ENCODE measurements around the gene SYTL1. TPM values are rescaled to one million over a fixed set of nuclear protein-coding genes. Genes with fewer than 3 reads are reported as not detected.

Gene SYTL1
- total RNA-seq, 1 donor: 44.3 TPM

DNA sequence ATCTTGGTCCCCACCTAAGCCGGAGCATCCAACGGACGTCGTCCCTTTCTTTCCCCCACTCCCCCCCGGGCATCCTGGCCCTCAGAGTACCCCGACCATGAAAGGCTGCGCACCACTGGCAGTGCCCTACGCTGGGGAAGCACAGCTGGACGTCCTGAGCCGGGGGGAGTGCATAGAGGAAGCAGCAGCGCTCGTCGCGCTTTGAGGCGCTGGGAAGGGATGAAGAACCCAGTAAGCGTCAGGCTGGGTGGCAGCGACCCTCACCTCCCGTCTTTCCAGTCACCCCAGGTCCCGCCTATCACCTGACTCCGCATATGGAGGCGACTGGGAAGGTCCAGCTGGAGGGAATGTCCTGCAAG, 19.2 kb downstream of the SYTL1 start:
- Histone ChIP-seq H3K9me3 (ENCODE audit: low read depth, low read length) (no peaks in the 10 kb centered on the region), H3K4me3 (ENCODE audit: low read length) (no peak overlapping the region), H3K4me1 (ENCODE audit: insufficient read depth, low read length) (peaks cover 51% of the 10 kb centered on the region), H3K27me3 (ENCODE audit: insufficient read depth, low read length) (no peaks in the 10 kb centered on the region)

DNA sequence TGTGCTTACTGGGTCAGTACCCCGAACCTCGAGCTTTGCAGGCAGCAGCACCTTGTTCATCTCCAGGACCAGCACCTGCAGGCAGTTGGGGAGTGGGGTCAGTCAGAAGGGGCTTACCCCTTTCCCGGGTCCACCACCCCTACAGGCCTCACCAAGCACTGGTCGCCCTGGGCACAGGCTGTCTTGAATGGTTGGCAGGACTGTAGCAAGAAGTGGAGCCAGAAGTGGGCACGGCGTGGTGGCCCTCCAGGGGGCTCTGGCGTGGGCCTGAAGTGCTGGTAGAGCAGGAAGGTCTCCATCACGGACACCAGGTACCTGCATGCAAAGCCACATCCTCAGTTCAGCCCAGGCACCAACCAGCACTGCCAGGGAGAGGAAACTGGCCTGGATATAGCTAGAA, 19.7 kb downstream of the SYTL1 start:
- Histone ChIP-seq H3K4me1 (ENCODE audit: insufficient read depth, low read length) (peaks cover 49% of the 10 kb centered on the region), H3K4me3 (ENCODE audit: low read length) (no peak overlapping the region)

DNA sequence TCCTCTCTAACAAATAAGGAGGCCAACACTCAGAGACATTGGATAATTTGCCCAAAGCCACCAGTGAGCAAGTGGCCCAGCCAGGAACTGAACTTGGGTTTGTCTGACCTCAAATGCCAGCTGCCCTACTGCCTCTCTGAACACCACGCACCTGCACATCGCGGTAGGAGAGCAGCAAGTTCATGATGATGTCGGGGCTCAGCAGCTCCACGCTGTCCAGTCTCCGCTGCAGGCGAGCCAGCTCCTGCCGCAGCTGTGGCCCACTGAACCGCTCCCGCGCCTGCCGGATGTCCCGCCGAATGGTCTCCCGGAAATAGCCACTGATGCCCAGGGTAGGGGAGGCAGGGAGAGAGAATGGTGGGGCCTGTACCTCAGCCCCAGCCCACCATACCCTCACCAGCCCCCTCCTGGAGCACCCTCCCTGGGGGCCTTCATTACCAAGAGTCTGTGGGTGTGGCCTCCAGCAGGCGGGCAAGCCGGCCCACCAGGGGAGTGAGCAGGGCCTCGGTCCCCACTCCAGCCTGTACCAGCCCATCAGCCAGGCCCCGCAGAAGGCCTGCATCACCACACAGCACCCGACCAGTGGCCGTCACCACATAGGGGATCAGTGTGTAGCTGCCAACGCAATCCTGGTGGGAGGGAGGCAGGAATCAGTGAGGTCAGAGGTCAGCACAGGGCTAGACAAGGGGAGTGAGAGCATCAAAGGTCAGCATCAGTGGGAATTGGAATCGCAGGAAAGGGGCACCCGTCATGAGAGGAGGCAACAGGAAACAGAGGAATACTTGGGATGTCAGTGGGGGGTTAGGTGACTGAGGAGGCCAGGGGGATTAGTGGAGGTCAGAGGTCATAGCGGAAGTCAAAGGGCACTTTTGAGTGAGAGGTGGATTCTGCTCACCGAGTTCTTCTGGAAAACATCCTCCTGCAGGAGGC, 22.2 kb downstream of the SYTL1 start:
- Histone ChIP-seq H3K27me3 (ENCODE audit: insufficient read depth, low read length) (no peaks in the 10 kb centered on the region), H3K4me1 (ENCODE audit: insufficient read depth, low read length) (peaks cover 58% of the 10 kb centered on the region), H3K4me3 (ENCODE audit: low read length) (no peak overlapping the region)

More for the DNA sequence above, 19.7 kb downstream of the SYTL1 start:
- H3K9me3 ChIP-seq (ENCODE audit: low read depth, low read length): no peaks in the 10 kb centered on the region
- H3K27me3 ChIP-seq (ENCODE audit: insufficient read depth, low read length): no peaks in the 10 kb centered on the region

DNA sequence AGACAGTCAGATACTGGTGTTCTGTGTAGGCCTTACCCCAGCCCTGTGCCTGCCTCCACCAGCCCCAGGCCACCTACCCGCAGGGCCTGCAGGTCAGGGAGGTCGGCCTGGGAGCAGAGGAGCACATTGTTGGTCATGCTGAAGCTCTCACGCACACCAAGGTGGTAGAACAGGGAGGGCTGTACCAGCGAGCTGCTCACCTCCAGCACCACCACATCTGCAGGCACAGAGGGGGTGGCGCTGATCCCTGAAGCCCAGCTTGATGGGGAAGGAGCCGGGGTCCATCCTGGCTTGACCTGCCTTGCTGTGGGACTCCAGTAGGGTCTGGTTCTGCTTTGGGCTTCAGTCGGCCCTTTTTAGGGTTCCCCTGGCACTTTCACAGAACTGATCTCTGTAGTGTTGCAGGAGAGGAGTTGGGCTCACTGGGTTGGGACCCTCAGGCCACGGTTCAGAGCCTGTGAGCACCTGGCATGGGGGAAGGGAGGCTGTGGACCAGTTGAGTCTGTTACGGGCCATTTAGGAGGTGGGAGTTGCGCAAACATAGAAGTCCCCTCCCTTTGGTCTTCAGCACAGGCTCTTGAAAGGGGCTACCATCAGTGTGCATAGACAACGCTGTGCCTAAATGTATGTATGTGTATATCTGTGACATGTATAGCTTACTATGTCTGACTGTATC, 23.0 kb downstream of the SYTL1 start:
- H3K9me3 ChIP-seq (ENCODE audit: low read depth, low read length): no peaks in the 10 kb centered on the region
- no peaks in the 10 kb centered on the region for H3K27me3 ChIP-seq (ENCODE audit: insufficient read depth, low read length)
- H3K4me3 ChIP-seq (ENCODE audit: low read length): no peak overlapping the region
- H3K4me1 ChIP-seq (ENCODE audit: insufficient read depth, low read length): peaks cover 60% of the 10 kb centered on the region

More for the DNA sequence above, 22.2 kb downstream of the SYTL1 start:
- H3K9me3 ChIP-seq (ENCODE audit: low read depth, low read length): no peaks in the 10 kb centered on the region

DNA sequence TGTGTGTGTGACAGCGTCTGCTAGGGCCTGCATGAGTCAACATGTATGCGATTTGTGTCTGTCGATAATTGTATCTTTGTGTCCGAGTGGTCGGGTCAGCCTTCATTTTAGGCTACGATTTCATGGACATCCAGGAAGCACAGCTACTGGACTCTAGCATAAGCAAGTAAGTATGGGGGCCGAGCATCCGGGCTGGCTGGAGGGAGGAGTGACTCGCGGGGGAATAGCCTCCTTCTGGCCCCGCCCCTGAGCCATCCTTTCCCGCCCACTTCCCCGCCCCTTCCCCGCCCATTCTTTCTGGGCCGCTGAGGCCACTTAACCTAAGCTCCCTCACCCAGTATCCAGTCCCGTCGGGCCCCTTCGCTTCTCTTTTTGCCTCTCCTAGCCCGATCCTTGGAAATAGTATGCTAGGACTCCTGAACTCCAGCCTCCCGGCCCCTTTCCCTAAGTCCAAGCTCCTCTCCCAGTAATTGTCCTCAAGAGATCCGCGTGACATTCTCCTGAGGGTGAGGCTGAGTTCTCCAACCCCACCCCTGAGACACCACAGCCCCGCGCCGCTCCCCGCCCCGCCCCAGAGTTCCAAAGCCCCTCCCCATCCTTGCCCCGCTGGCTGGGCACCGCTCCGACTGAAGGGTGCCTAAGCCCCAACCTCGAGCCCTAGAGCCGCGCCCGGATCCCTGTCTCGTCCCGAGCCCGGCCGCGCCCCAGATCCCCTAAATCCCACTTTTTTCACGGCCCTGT, 23.7 kb downstream of the SYTL1 start:
- H3K4me1 ChIP-seq (ENCODE audit: insufficient read depth, low read length): peaks cover 63% of the 10 kb centered on the region
- no peaks in the 10 kb centered on the region for H3K27me3 ChIP-seq (ENCODE audit: insufficient read depth, low read length)
- H3K4me3 ChIP-seq (ENCODE audit: low read length): peak overlapping the region; percentile 38
- H3K9me3 ChIP-seq (ENCODE audit: low read depth, low read length): no peaks in the 10 kb centered on the region

DNA sequence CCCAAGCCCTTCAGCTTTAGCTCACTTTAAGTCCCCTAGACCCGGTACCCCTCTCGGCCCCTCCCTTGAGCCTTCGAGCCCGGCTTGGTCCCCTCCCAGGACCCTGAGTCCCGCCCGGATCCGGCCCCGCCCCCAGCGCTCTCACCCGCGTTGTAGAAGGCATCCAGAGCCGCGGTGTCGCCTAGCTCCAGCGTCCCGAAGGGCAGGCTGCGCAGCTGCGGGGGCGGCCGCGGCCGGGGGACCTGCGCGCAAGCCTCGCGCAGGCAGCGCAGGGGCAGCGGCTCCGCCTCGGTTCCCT, 24.2 kb downstream of the SYTL1 start:
- Histone ChIP-seq H3K27me3 (ENCODE audit: insufficient read depth, low read length) (no peaks in the 10 kb centered on the region), H3K9me3 (ENCODE audit: low read depth, low read length) (no peaks in the 10 kb centered on the region), H3K4me3 (ENCODE audit: low read length) (peak overlapping the region; percentile 38), H3K4me1 (ENCODE audit: insufficient read depth, low read length) (peaks cover 61% of the 10 kb centered on the region)

DNA sequence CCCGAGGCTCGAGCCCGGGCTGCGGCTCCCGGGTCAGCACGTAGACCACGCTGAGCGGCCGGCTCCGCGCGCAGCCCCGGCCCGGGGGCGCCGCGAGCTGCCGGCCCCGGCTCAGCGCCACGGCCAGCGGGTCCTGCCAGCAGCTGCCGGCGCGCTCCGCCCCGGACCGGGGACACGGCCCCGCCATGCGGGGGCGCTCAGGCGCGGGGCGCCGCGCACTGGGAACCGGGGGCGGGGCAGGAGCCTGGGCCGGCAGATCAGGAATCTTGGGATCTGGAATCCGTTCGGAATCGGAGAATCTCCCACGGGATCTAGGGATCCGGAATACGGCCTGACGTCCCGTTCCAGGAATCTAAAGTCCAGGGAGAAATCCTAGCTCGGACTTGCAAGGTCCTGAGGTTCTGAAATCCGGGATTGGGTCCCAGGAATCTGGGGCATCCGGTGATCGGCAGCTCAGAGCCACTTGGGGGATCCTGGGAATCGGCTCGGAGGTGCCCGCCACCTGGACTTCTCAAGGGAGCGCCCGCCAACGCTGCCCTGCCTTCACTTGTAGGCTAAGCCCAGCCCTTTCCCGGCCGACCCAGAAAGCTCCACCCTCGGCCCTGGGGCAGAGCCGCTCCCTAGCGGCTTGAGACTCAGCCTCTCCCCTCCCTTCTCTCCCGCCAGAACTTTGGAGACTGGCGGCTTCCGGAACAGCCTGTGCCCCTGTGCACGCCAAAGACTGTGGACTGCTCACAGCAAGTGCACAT, 24.8 kb downstream of the SYTL1 start, which contains the start of gene MAP3K6:
MAP3K6 (minus strand) TSS at position 551 of the 749 bp plus-strand sequence; CDS start at position 187, 364 bp downstream.
- Histone ChIP-seq H3K4me1 (ENCODE audit: insufficient read depth, low read length) (peaks cover 61% of the 10 kb centered on the region), H3K4me3 (ENCODE audit: low read length) (peak within 1 kb of the TSS; percentile 38), H3K27me3 (ENCODE audit: insufficient read depth, low read length) (no peaks in the 10 kb centered on the region), H3K9me3 (ENCODE audit: low read depth, low read length) (no peaks in the 10 kb centered on the region)

DNA sequence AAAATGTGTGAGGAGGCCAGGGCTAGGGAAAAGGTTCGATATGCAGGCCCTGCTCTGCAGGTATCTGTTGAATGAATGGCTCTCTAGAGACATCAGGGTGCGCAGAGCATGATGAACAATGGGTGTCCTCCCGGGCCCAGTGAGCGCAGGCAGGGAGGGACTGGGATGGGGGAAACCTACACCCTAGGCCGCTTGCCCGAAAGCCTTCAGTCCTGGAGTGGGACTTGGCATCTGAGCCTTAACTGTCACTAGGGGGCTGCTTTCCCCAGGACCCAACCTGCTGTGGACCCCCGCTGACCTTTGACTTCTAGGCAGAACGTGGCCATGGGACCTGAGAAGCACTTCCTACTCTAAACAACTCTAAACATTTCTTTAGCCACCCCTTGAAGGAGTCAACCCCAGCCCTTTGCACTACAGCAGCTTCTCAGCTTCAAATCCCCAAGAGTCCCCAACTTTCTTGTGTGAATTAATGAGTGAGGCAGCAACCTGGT, 25.4 kb downstream of the SYTL1 start:
- H3K4me3 ChIP-seq (ENCODE audit: low read length): no peak overlapping the region
- H3K9me3 ChIP-seq (ENCODE audit: low read depth, low read length): no peaks in the 10 kb centered on the region
- H3K4me1 ChIP-seq (ENCODE audit: insufficient read depth, low read length): peaks cover 61% of the 10 kb centered on the region
- no peaks in the 10 kb centered on the region for H3K27me3 ChIP-seq (ENCODE audit: insufficient read depth, low read length)

DNA sequence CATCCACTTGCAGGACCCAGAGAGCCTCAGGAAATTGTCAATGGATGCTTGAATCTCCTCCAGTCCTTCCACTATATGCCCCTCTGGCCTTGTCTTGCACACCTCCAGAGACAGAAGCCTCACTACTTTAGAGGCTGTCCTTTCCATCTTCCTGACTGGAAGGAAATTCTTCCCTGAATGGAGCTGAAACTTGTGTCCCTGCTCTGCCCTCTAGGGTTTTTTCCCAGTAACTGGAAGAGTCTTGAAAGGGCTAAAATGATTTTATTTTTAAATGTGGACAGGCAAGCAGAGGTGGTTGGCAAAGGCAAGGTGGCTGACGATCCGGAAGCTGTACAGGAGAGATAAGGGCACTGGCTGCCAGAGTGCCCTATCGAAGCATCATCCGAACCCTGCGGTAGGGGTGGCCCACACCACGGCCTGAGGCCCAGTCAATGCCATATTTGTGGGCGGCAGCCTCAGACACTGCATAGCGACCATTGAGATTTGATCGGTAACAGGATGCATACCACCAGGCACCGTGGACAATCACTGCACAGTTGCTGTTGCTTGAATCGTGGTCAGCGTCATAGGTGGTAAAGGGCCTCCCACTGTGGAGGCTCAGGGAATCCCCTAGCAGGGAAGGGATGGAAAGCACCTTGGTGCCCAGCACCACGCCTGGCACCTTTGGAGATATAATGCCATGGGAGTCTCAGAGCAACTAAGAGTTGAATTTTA, 27.2 kb downstream of the SYTL1 start:
- H3K4me3 ChIP-seq (ENCODE audit: low read length): no peak overlapping the region
- no peaks in the 10 kb centered on the region for H3K27me3 ChIP-seq (ENCODE audit: insufficient read depth, low read length)
- no peaks in the 10 kb centered on the region for H3K9me3 ChIP-seq (ENCODE audit: low read depth, low read length)
- peaks cover 61% of the 10 kb centered on the region for H3K4me1 ChIP-seq (ENCODE audit: insufficient read depth, low read length)

DNA sequence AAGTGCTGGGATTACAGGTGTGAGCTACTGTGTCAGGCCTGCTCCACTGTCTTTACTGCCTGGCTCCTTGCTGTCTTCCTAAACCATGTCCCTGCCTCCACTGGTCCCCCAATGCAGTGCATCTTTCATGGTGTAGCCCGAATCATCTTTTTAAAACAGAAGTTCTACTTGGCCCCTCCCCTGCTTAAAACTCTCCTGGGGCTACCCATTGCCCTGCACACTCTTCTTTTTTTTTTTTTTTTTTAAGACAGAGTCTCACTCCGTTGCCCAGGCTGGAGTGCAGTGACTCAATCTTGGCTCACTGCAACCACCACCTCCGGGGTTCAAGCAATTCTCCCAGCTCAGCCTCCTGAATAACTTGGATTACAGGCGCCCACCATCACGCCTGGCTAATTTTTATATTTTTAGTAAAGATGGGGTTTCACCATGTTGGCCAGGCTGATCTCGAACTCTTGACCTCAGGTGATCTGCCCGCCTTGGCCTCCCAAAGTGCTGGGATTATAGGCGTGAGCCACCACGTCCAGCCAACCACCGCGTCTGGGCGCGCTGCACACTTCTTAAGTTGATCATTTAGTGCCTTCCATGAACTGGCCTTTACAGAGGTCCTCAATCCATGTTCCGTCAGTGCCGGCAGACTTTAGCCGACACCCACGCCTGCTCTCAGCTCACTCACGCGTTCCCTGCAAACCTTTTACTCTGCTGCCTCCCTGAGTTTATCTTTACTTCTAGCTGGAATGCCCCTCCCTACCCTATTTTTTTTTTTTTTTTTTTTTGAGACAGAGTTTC, 30.4 kb downstream of the SYTL1 start:
- Histone ChIP-seq H3K9me3 (ENCODE audit: low read depth, low read length) (no peaks in the 10 kb centered on the region), H3K4me1 (ENCODE audit: insufficient read depth, low read length) (peaks cover 36% of the 10 kb centered on the region), H3K27me3 (ENCODE audit: insufficient read depth, low read length) (no peaks in the 10 kb centered on the region), H3K4me3 (ENCODE audit: low read length) (no peak overlapping the region)

DNA sequence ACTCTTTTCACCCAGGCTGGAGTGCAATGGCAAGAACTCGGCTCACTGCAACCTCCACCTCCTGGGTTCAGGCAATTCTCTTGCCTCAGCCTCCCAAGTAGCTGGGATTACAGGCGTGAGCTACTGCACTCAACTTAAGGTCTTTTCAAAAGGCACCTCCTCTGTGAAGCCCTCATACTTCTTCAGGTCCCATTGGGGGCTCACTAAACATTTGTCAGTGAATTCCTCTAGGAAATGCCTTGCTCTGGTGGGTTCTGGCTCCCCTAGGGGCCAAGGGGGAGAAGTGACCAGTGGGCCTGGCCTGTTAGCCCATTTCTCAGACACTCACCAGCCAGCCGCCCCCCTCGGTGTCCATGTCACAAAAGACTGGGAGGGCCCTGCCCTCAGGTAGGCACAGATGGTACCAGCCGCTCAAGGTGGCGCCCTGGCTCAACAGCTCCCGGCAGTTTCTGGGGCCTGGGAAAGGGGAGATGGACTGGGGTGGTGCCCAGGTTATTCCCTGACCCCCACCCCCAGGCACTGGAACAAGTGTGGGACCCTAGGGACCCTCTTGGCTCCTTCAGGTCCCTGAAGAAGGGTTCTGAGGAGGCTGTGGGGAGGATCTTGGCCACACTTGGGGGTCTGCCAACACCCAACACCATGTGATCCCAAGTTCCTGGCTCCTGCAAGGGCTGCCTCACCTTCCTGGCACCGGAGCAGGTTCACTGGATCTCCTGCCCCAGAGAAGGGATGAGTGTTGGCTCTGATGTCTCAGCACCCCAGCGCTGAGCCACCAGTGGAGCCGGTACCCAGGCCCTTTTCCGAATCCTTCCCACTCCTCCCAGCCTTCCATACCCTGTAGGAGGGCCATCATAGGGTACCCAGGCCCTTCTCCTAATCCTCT, 31.2 kb downstream of the SYTL1 start:
- H3K9me3 ChIP-seq (ENCODE audit: low read depth, low read length): no peaks in the 10 kb centered on the region
- H3K4me1 ChIP-seq (ENCODE audit: insufficient read depth, low read length): peaks cover 28% of the 10 kb centered on the region
- no peak overlapping the region for H3K4me3 ChIP-seq (ENCODE audit: low read length)
- no peaks in the 10 kb centered on the region for H3K27me3 ChIP-seq (ENCODE audit: insufficient read depth, low read length)

DNA sequence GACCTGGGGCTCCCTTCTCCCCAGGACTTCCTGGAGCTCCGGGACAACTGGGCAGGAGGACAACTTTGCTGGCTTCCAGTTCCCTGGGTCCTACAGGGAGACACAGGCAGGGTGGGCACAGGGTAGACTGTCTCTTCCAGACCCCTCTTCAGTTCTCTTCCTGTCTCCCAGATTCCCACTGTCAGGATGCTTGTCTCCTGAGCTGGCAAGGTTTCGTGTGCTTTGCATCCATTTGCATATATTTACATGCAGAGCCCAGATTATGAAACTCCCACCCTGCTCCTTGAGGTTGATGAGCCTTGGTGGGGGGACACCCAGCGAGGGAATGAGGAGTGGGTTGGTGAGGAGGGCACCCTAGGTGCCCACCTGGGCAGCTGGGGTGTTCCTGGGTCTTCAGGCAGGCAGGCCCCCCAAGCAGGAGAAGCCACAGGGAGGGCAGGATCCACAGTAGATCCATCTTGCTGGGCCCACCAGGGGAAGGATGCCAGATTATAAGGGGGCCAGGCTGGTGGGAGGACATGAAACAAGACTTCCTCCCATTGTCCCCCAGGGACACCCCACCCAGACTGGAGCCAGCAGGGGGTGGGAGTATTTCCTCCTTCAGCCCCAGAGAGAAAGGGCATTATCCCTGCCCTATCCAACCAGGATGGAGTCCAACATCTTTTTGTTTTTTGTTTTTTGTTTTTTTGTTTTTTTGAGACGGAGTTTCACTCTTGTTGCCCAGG, 32.7 kb downstream of the SYTL1 start, which contains the start of gene FCN3:
FCN3 (minus strand) TSS at position 463 of the 725 bp plus-strand sequence; CDS start at position 457, 6 bp downstream.
- H3K9me3 ChIP-seq (ENCODE audit: low read depth, low read length): no peaks in the 10 kb centered on the region
- no peak within 1 kb of the TSS for H3K4me3 ChIP-seq (ENCODE audit: low read length)
- H3K4me1 ChIP-seq (ENCODE audit: insufficient read depth, low read length): peaks cover 13% of the 10 kb centered on the region
- no peaks in the 10 kb centered on the region for H3K27me3 ChIP-seq (ENCODE audit: insufficient read depth, low read length)

All from mononuclear cell (primary cell).